WERI-Rb-1 (cell line): ENCODE results near the gene HSDL2.

Source experiments
- DNase-seq: peaks from one replicate; pipeline ENCODE4 v3.0.0-alpha.2; 2020
- H3K27ac ChIP-seq: fragments of 250-450 bp; sonication (Bioruptor Pico); 2 replicates; pipeline ENCODE4 v1.5.1; 2020; ENCODE audit warnings: mild to moderate bottlenecking, moderate library complexity
- H3K27me3 ChIP-seq: fragments of 250-450 bp; sonication (Bioruptor Pico); 2 replicates; pipeline ENCODE4 v1.5.1; 2021; ENCODE audit warnings: mild to moderate bottlenecking, low read depth, moderate library complexity; ENCODE audit not compliant: insufficient read depth, severe bottlenecking
- H3K36me3 ChIP-seq: fragments of 250-450 bp; sonication (Bioruptor Pico); 2 replicates; pipeline ENCODE4 v1.5.1; 2020; ENCODE audit warnings: mild to moderate bottlenecking, moderate library complexity
- H3K4me3 ChIP-seq: 2 replicates; pipeline ENCODE4 v1.5.1; 2011; ENCODE audit warnings: low read depth, mild to moderate bottlenecking, control low read depth, low read length
- H3K9me3 ChIP-seq: fragments of 250-450 bp; sonication (Bioruptor Pico); 2 replicates; pipeline ENCODE4 v1.5.1; 2021; ENCODE audit warnings: mild to moderate bottlenecking, moderate library complexity; ENCODE audit not compliant: severe bottlenecking
- TF ChIP-seq, protein P1 (sequence below): IDR thresholded peaks from 2 replicates; pipeline ENCODE4 v1.5.1; 2011; ENCODE audit warnings: low read depth, mild to moderate bottlenecking, control low read depth, inconsistent platforms, low read length

HSDL2 gene

DNA sequence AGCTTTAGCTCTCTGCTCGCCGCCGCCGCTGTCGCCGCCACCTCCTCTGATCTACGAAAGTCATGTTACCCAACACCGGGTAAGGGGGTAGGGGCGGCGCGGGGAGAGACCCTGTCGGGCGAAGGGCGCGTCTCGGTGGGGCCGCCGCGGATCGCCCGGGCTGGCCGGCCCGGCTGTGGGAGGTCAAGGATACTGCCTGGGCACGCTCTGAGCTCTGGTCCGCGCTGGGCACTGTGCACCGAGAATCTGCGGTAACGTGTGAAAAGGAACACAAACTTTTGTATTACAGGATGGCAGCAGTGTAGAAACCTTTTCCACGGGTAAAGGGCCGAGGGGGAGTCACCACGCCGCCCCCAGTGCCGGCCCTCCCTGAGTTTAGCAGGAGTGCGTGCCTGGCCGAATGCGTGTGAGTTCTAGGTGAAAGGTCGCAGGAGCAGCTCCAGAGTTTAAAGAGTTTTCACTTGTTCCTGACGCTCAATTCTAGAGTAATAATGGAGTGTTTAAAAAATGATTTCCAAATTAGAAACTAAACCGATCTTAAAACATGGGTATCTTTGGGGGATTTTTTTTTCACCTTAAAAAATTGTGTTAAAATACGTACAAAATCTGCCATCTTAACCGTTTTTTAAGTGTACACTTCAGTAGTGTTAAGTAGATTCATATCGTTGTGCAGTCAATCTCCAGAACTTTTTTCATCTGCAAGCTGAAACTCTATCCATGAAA lies at the start of gene HSDL2:
Gene HSDL2, plus strand, starts transcription at position 7 of the 723 bp plus-strand sequence. Its CDS starts 56 bp downstream, at position 63.
- TF ChIP-seq, protein P1, sequence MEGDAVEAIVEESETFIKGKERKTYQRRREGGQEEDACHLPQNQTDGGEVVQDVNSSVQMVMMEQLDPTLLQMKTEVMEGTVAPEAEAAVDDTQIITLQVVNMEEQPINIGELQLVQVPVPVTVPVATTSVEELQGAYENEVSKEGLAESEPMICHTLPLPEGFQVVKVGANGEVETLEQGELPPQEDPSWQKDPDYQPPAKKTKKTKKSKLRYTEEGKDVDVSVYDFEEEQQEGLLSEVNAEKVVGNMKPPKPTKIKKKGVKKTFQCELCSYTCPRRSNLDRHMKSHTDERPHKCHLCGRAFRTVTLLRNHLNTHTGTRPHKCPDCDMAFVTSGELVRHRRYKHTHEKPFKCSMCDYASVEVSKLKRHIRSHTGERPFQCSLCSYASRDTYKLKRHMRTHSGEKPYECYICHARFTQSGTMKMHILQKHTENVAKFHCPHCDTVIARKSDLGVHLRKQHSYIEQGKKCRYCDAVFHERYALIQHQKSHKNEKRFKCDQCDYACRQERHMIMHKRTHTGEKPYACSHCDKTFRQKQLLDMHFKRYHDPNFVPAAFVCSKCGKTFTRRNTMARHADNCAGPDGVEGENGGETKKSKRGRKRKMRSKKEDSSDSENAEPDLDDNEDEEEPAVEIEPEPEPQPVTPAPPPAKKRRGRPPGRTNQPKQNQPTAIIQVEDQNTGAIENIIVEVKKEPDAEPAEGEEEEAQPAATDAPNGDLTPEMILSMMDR = no peak
- no peak for DNase-seq
- Histone ChIP-seq H3K9me3 (no peaks in the 10 kb centered on the region), H3K27ac (peak within 1 kb of the TSS; percentile 99), H3K4me3 (peak within 1 kb of the TSS; percentile 78), H3K36me3 (peaks cover 2% of the 10 kb centered on the region), H3K27me3 (no peaks in the 10 kb centered on the region)

DNA sequence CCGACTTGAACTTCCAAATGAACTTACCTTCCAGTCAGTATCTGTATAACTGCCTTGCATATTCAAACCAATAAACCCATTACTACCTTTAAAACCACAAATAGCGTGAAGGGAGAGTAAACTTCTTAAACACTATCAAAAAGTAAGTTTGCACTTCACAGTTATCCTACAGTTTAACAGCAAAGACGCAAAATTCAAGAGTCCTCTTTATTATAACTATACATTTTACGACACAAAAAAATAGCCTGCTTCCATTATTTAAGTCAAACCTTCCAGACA lies 48.3 kb upstream of the HSDL2 start:
- H3K27ac ChIP-seq = peak overlapping the region; percentile 91
- TF ChIP-seq, protein P1 = no peak
- H3K27me3 ChIP-seq = no peaks in the 10 kb centered on the region
- no peak for DNase-seq
- peak overlapping the region; percentile 91 for H3K4me3 ChIP-seq
- H3K36me3 ChIP-seq = peaks cover 6% of the 10 kb centered on the region; the same call in 1 of the 2 replicates
- no peaks in the 10 kb centered on the region for H3K9me3 ChIP-seq

DNA sequence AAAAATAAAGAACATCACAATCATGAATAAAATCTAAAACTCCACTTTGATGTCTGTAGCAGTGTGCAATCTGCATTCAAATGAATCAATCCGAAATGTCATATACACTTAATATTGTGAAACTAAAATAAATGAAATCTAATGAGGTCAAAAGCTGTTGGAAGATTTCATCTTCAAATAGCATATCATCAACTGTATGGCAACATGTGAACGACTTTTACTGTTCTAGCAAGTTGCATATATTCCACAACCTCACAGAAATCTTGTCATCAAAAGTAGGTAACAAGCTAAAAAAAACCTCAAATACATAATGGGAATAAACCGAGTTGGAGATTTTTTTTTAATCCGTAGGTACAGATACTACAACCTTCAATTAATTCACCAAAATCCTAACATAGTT lies 47.7 kb upstream of the HSDL2 start:
- H3K9me3 ChIP-seq = no peaks in the 10 kb centered on the region
- no peak for DNase-seq
- H3K27ac ChIP-seq = peak overlapping the region; percentile 91
- H3K27me3 ChIP-seq = no peaks in the 10 kb centered on the region
- H3K4me3 ChIP-seq = peak overlapping the region; percentile 91
- TF ChIP-seq, protein P1 = no peak
- H3K36me3 ChIP-seq = peaks cover 6% of the 10 kb centered on the region; the same call in 1 of the 2 replicates

DNA sequence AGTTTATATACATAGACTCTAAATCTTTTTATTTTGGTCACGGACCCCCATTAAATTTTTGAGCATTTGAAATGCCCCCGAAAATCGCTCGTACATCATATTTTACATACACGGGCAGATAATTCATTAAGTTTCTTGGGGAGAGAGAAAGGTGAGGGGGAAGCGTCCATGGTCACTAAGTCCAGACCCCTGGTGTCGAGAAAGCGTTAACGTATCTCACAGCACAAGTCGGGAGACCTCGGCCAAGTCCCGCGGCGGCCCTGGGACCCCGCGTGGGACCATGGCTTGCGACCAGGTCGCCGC lies 47.3 kb upstream of the HSDL2 start:
- DNase-seq = no peak
- Histone ChIP-seq H3K27me3 (no peaks in the 10 kb centered on the region), H3K36me3 (peaks cover 6% of the 10 kb centered on the region; the same call in 1 of the 2 replicates), H3K9me3 (no peaks in the 10 kb centered on the region), H3K4me3 (peak overlapping the region; percentile 91), H3K27ac (peak overlapping the region; percentile 91)
- TF ChIP-seq, protein P1 = peak; percentile 18; the same call in 1 of the 2 replicates

DNA sequence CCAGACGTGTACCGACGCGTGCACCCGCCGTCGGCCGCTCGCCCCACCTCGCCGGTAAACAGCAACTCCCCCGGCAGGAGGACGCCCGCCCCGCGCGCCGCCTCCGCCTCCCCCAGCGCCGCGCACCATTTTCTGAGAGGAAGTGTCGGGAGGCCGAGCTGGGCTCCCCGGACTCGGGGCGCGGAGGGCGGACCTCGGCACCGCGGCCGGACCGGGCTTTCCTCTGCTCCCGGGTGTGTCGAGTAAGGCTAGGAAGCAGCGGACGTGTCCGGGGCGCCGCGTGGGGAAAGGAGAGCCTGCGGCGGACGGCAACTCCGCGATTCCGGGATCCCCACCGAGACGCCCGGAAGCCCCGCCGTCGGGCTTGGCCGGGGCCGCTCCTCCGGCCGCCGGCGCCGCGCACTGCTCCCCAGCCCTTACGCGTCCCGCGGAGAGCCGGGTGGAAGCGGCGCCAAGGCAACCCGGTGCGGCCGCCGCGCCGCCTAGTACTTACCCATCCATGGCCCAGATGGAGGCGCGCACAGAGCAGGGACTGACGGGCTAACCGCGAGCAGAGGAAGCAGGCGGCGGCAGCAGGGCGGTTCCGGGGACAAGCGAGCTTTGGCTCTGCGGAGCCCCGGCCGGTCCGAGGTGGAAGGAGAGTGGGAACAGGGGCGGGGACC lies 46.8 kb upstream of the HSDL2 start, which contains the start of gene PTBP3:
Gene PTBP3, minus strand, starts transcription at position 643 of the 662 bp plus-strand sequence. CDS start 35,754 bp downstream, outside the sequence.
- TF ChIP-seq, protein P1 = no peak
- peak; percentile 87 for DNase-seq
- H3K27me3 ChIP-seq = no peaks in the 10 kb centered on the region
- peak within 1 kb of the TSS; percentile 91 for H3K27ac ChIP-seq
- no peaks in the 10 kb centered on the region for H3K9me3 ChIP-seq
- peak within 1 kb of the TSS; percentile 91 for H3K4me3 ChIP-seq
- peaks cover 6% of the 10 kb centered on the region; the same call in 1 of the 2 replicates for H3K36me3 ChIP-seq
